Stimulated activated CD4-positive, alpha-beta T cell treated with anti-CD3 and anti-CD28 coated beads, TNF-alpha, amount 100 ng/mL, for 1 hour (primary cell): ENCODE measurements around the gene NIPAL3.
"Not testable (repeated sequence)": the region's sequence is repeated elsewhere in the genome, so short reads cannot be mapped to it uniquely, and the experiment has no call there.

ENCODE experiments used
- DNase-seq, 3 donors: peaks; one replicate each; pipeline ENCODE4 v3.0.0-alpha.2; 2020; ENCODE audit warnings: low read depth in 3 of 3, low spot score in 1 of 3

Gene NIPAL3

DNA sequence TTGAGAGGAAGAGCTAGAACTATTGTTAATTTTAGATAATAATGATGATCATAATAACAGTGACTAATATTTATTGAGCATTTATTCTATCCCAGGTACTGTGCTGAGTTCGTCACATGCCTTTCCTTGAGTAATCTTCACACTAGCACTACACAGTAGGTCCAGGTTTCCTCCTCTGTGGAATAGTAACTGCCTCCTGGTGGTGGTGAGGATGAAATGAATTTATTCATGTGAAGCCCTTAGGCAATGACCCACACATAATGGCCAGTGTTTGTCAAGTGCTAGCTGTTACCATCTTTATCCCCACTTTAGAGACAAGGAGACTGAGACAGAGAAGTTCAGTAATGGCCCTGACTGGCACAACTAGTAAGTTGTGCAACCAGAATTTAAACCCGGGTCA, 5.9 kb downstream of the NIPAL3 start:
- DNase-seq = no peak

GRCh38 chr1:24424207-24424606, 8.6 kb downstream of the NIPAL3 start:
- no peak for DNase-seq

DNA sequence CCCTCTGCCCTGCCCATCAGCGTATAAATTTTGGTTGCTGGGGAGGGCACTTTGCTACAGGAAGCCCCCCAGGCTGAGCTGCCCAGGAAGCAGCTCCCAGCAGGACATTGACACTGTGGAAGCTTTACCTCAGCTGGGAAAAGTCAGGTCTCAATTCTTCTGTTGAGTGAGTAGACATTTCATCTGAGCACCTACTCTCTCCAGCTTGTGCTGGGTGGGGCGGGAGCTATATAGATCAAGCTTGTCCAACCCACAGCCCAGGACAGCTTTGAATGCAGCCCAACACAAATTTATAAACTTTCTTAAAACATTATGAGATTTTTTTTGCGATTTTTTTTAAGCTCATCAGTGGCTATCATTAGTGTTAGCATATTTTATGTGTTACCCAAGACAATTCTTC, 9.4 kb downstream of the NIPAL3 start:
- DNase-seq = no peak

DNA sequence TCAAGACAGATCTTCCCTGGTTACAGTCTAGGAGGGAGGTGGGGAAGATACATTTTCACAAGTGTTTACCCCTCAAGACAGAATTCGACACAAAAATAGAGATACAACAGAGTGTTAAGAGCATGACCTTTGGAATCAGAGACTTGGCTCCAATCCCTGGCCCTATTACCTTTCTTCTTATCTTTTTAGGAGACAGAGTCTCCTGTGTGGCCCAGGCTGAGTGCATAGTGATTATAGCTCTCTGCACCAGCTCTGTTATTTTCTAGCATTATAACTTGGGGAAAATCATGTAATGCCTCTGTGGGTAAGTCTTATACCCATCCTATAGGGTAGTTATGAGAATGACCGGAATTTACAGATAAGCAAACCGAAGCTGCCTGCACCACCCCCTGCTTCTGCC, 9.8 kb downstream of the NIPAL3 start:
- DNase-seq = no peak

GRCh38 chr1:24425922-24426321, 10.3 kb downstream of the NIPAL3 start:
- no peak for DNase-seq

GRCh38 chr1:24426744-24427544, 11.3 kb downstream of the NIPAL3 start:
- DNase-seq = no peak

GRCh38 chr1:24427545-24427862, 11.9 kb downstream of the NIPAL3 start:
- no peak for DNase-seq

DNA sequence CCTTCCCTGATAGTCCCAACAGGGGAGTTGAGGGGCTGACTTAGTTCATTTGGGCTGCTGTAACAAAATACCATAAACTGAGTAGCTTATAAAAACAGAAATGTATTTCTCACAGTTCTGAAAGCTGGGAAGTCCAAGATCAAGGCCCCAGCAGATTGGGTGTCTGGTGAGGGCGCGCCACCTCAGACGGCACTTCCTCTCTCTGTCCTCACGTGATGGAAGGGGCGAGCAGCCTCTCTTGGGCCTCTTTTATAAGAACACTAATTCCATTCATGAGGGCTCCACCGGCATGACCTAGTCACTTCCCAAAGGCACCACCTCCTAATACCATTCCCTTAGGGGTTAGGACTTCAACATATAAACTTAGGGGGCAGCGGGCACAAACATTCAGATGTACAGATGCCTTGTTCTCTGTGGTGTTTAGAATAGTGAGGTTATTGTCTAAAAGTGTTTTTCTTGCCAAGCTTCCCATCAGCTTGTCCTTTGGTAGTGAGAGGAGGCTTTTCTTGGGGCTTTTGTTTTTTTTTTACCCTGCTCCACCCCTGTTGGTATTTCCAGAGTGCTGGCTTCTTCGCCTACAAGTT, 20.3 kb downstream of the NIPAL3 start:
- DNase-seq = no peak

DNA sequence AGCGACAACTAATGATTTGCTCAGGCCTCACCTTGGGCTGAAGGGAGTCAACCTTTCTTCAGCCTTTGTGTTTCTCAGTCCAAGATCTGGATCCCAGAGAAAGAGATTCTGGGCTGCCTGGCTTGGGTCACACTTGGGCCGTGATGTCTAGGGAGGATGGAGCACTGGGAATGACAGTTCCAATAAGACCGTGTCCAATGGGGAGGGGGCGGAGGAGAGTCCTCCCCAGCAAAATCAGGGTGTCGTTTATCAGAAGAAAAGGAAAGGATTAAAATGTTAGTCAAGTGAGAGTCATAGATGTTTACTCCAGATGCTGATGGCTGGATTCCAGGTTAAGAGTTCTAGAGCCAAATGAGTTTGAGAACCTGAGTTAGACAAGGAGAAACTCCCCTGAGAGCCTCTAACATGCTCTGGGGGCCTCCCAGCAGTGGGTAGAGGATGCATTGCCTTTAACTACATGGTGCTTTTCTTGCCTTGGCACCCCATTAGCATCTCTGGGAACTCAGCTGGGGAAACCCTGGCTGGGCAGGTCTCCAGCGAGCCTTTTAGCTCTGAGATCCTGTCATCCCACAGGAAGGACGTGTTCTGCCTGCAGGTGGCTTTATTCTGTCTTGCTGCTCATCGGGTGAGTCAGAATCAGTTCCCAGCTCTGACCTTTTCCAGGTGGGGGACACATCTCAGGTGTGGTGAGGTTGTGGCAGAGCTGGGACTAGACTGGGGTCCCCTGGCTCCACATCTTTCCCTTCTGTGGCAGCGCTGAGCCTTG, 22.2 kb downstream of the NIPAL3 start:
- no peak for DNase-seq

DNA sequence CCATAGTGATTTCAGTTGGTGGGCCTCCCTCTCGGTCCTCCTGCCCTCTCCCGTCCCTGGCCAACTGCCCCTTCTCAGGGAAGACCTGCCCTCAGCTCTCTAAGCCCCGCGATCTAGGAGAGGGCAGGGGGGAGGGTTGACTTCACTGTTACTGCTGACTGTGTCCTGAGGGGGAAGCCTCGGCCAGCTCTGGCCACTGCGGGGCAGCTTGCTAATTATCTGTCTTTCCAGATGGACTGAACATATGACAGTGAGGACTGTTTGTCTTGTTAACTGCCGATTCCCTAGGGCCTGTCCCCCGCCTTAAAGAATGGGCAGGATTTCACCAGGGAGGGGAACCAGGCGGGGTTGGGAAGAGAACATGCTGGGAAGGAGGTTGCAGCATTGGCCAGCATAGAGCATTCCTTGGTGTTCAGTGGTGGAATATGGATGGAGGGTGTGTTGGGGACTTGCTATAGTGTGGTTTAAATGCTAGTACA, 22.9 kb downstream of the NIPAL3 start:
- no peak for DNase-seq

DNA sequence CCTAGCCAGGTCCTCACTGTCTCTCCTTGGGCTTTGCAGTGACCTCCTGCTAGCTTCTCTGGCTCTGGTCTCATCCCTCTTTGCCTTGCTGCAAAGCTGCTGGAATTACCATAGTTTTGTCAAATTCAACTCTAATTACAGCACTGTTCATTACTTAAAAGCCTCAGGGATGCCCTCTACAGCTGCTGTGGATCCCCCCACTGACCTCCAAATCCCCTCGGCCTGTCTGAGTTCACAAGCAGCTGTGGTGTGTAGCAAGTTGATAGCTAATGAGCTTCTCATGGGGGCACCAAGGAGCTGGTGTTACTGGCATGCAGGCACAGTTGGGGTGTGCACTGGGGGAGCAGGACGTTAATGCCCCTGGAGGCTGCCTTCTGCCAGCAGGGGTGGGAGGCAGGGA, 24.8 kb downstream of the NIPAL3 start:
- DNase-seq = no peak

DNA sequence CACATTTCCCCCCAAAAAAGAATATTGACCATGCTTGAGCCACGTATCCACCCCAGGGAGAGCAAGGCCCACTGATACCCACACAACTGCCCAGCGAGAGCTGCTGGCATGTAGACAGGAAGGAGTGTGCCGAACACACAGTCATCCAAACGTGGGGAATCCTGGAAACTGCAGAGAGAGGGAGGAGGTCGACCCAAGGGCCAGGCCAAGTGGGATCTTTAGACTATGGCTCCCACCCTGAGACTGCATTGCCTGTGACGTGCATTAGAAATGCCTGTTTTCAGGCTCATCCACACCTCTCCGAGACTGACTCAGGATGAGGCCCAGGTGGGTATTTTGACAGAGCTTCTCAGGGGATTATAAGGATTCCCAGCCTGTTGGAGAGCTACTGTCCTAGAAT, 25.9 kb downstream of the NIPAL3 start:
- DNase-seq = no peak

- no peak for DNase-seq
Observed at GRCh38 chr1:24441996-24442668, 26.5 kb downstream of the NIPAL3 start.

- no peak for DNase-seq
Observed at GRCh38 chr1:24442764-24443163, 27.2 kb downstream of the NIPAL3 start.

DNA sequence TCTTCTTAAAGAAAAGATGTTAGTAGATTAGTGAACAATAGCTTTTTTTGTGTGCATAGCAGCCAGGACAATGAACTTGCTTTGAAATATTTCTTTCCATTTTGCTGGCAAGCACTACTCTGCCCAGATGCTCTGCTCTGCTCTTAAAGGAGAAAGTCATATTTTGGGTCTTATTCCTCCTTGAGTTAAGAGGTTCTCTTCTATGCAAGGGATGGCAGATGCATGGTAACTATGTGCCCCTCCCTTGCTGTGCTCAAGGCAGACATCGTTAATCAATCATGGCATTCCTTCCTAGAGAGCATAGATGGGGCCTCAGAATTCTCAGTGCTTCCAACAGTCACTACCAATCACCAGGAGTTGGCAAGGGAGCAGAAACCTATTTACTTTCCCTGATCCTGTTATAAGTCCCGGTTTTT, 27.6 kb downstream of the NIPAL3 start:
- DNase-seq = no peak

GRCh38 chr1:24446446-24446845, 30.8 kb downstream of the NIPAL3 start:
- DNase-seq = not testable (repeated sequence)

GRCh38 chr1:24450316-24450715, 34.7 kb downstream of the NIPAL3 start:
- no peak for DNase-seq

GRCh38 chr1:24450857-24451397, 35.3 kb downstream of the NIPAL3 start:
- DNase-seq = no peak

- no peak for DNase-seq
Observed at GRCh38 chr1:24451746-24452145, 36.1 kb downstream of the NIPAL3 start.

DNA sequence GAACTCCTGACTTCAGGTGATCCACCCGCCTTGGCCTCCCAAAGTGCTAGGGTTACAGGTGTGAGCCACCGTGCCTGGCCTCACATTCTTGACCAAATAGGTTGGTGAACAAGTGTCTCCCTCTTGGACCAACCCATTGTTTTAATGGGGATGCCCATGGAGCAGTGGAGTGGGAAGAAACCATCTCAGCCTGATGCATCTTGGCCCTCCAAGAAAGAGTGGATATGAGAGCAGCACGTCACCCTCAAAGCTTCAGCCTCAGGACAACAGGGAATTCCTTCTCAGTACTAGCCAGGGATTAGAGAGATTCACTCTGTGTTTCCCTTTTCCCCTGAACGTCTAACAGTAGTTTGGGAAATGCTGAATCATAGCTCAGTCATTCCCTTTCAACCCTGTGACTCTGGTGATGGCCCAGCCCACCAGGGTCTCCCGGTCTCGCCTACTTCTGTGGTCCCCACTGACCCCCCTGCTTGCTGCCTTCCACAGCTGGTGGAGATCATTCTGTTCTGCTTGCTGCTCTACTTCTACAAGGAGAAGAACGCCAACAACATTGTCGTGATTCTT, 37.4 kb downstream of the NIPAL3 start:
- no peak for DNase-seq

- DNase-seq = no peak
Observed at GRCh38 chr1:24454673-24455072, 39.1 kb downstream of the NIPAL3 start.
